Measurements from ENCODE around the gene EEPD1. TPM values are rescaled to one million over a fixed set of nuclear protein-coding genes. Genes with fewer than 3 reads are reported as not detected.

EEPD1 gene
- polyA plus RNA-seq, 1 of the 3 experiments (the other 2 are of a cell fraction) = 5.0 TPM

GRCh38 chr7:36171503-36171902 is 18.4 kb downstream of the EEPD1 start:
- Histone ChIP-seq H3K4me1 (ENCODE audit: control insufficient read depth in 1 of 2, insufficient read depth in 2 of 2, low read depth in 1 of 2, low read length in 1 of 2) (peaks cover 0 to 5% of the 10 kb centered on the region in 2 experiments; a peak in 1 of 4 replicates), H3K9ac (no peak overlapping the region), H3K4me2 (no peak overlapping the region), H3K79me2 (ENCODE audit: insufficient read depth) (no peaks in the 10 kb centered on the region), H3K4me3 (ENCODE audit: low read depth in 2 of 2, low read length in 1 of 2) (no peak overlapping the region), H3F3A (replicated peaks; ENCODE audit: insufficient read depth) (no peaks in the 10 kb centered on the region), H3K9me3 (no peaks in the 10 kb centered on the region), H3K27me3 (ENCODE audit: insufficient read depth) (no peaks in the 10 kb centered on the region), H4K20me1 (ENCODE audit: insufficient read depth) (no peaks in the 10 kb centered on the region), H2AFZ (ENCODE audit: low read depth) (no peak overlapping the region), H3K9me2 (no peaks in the 10 kb centered on the region), H3K36me3 (replicated peaks in 1 of 2; ENCODE audit: control insufficient read depth in 1 of 2, insufficient read depth in 2 of 2, low read length in 1 of 2) (no peaks in the 10 kb centered on the region), H3K27ac (ENCODE audit: low read depth in 2 of 2, low read length in 1 of 2) (no peak overlapping the region)
- WGBS (ENCODE audit: low lambda C conversion rate) = 38% methylated on average over 2 of the region's 2 CpGs
- ChIA-PET CTCF (no interaction called here), POLR2A (no interaction called here)
- TF ChIP-seq EP300 (IDR thresholded peaks at IDR 0.05; ENCODE audit: borderline replicate concordance in 1 of 2, low read depth in 1 of 2, low read length in 1 of 2) = no peak
- no peak for TF ChIP-seq FOXJ3 (CRISPR knock-in tag; IDR thresholded peaks at IDR 0.05)
- no peak for TF ChIP-seq RCOR1 (IDR thresholded peaks at IDR 0.05; ENCODE audit: low read length)
- no peak for TF ChIP-seq ELF1 (IDR thresholded peaks at IDR 0.05)
- TF ChIP-seq TAF1 (IDR thresholded peaks at IDR 0.05; ENCODE audit: borderline replicate concordance, low read depth, low read length) = no peak
- TF ChIP-seq MEF2A (IDR thresholded peaks at IDR 0.05; ENCODE audit: borderline replicate concordance, low read depth) = no peak
- TF ChIP-seq CHD2 (IDR thresholded peaks at IDR 0.05; ENCODE audit: low read length, partially characterized antibody) = no peak
- TF ChIP-seq FOSL2 (IDR thresholded peaks at IDR 0.05; ENCODE audit: borderline replicate concordance, low read depth) = no peak
- no peak for TF ChIP-seq RAD21 (IDR thresholded peaks at IDR 0.05; ENCODE audit: low read length)
- no peak for TF ChIP-seq USF1 (IDR thresholded peaks at IDR 0.05; ENCODE audit: borderline replicate concordance, low read depth)
- TF ChIP-seq TEAD4 (IDR thresholded peaks at IDR 0.05; ENCODE audit: borderline replicate concordance, insufficient read depth) = no peak
- TF ChIP-seq MAX (IDR thresholded peaks at IDR 0.05; ENCODE audit: low read depth) = no peak
- TF ChIP-seq YY1 (IDR thresholded peaks at IDR 0.05; ENCODE audit: low read depth) = no peak
- TF ChIP-seq GATA2 (CRISPR knock-in tag; IDR thresholded peaks at IDR 0.05) = no peak
- no peak for TF ChIP-seq CTCF (IDR thresholded peaks at IDR 0.05)
- TF ChIP-seq, protein P1, sequence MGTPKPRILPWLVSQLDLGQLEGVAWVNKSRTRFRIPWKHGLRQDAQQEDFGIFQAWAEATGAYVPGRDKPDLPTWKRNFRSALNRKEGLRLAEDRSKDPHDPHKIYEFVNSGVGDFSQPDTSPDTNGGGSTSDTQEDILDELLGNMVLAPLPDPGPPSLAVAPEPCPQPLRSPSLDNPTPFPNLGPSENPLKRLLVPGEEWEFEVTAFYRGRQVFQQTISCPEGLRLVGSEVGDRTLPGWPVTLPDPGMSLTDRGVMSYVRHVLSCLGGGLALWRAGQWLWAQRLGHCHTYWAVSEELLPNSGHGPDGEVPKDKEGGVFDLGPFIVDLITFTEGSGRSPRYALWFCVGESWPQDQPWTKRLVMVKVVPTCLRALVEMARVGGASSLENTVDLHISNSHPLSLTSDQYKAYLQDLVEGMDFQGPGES (IDR thresholded peaks at IDR 0.05; ENCODE audit: low read depth, low read length) = no peak
- no peak for TF ChIP-seq JUND (IDR thresholded peaks at IDR 0.05)
- no peak for TF ChIP-seq RXRA (IDR thresholded peaks at IDR 0.05; ENCODE audit: borderline replicate concordance, low read depth)
- no peak for TF ChIP-seq POLR2AphosphoS5 (IDR thresholded peaks at IDR 0.05; ENCODE audit: low read depth, low read length)
- no peak for DNase-seq

All from SK-N-SH (cell line).